Measurements from ENCODE around the gene CSMD2. TPM values are rescaled to one million over a fixed set of nuclear protein-coding genes. Genes with fewer than 3 reads are reported as not detected.

The CSMD2 gene
- polyA plus RNA-seq, 1 of the 3 experiments (the other 2 are of a cell fraction), result not detected

- no peaks in the 10 kb centered on the region for H3K36me3 ChIP-seq (replicated peaks in 1 of 2; ENCODE audit: control insufficient read depth in 1 of 2, insufficient read depth in 2 of 2, low read length in 1 of 2)
- no peak overlapping the region for H3K27ac ChIP-seq (ENCODE audit: low read depth in 2 of 2, low read length in 1 of 2)
- H3F3A ChIP-seq (replicated peaks; ENCODE audit: insufficient read depth), result no peaks in the 10 kb centered on the region
- ChIA-PET POLR2A (no interaction called here), CTCF (interaction anchor here (0.6 kb wide), 1 partner anchor 213 kb away, joined by 3 read pairs; no protein-coding TSS in a partner anchor)
- no peaks in the 10 kb centered on the region for H3K27me3 ChIP-seq (ENCODE audit: insufficient read depth)
- H3K9me2 ChIP-seq, result no peaks in the 10 kb centered on the region
- 73% methylated on average over 3 of the region's 5 CpGs for WGBS (ENCODE audit: low lambda C conversion rate)
- TF ChIP-seq RCOR1 (IDR thresholded peaks at IDR 0.05; ENCODE audit: low read length) (no peak), NFIC (IDR thresholded peaks at IDR 0.05; ENCODE audit: borderline replicate concordance) (no peak), YY1 (IDR thresholded peaks at IDR 0.05; ENCODE audit: low read depth) (no peak), ZBTB33 (IDR thresholded peaks at IDR 0.05; ENCODE audit: borderline replicate concordance, low read depth) (no peak), CHD2 (IDR thresholded peaks at IDR 0.05; ENCODE audit: low read length, partially characterized antibody) (no peak), RAD21 (IDR thresholded peaks at IDR 0.05; ENCODE audit: low read length) (no peak), EP300 (IDR thresholded peaks at IDR 0.05; ENCODE audit: borderline replicate concordance in 1 of 2, low read depth in 1 of 2, low read length in 1 of 2) (no peak), POLR2AphosphoS5 (IDR thresholded peaks at IDR 0.05; ENCODE audit: low read depth, low read length) (no peak), SIN3A (IDR thresholded peaks at IDR 0.05; ENCODE audit: borderline replicate concordance, low read depth, low read length) (no peak), USF2 (IDR thresholded peaks at IDR 0.05; ENCODE audit: borderline replicate concordance, low read depth, low read length) (no peak), TCF12 (IDR thresholded peaks at IDR 0.05) (no peak), NRF1 (IDR thresholded peaks at IDR 0.05; ENCODE audit: low read depth, low read length) (no peak), FOXM1 (IDR thresholded peaks at IDR 0.05; ENCODE audit: low read depth) (no peak), GATA2 (CRISPR knock-in tag; IDR thresholded peaks at IDR 0.05) (no peak), TAF1 (IDR thresholded peaks at IDR 0.05; ENCODE audit: borderline replicate concordance, low read depth, low read length) (no peak)
- no peaks in the 10 kb centered on the region for H4K20me1 ChIP-seq (ENCODE audit: insufficient read depth)
- no peaks in the 10 kb centered on the region for H3K79me2 ChIP-seq (ENCODE audit: insufficient read depth)
- H3K9me3 ChIP-seq, result no peaks in the 10 kb centered on the region
- no peak overlapping the region for H3K9ac ChIP-seq
- no peak for DNase-seq
- H3K4me2 ChIP-seq, result no peak overlapping the region
- peaks cover 0 to 13% of the 10 kb centered on the region in 2 experiments; a peak in 1 of 4 replicates for H3K4me1 ChIP-seq (ENCODE audit: control insufficient read depth in 1 of 2, insufficient read depth in 2 of 2, low read depth in 1 of 2, low read length in 1 of 2)
- no peak overlapping the region for H2AFZ ChIP-seq (ENCODE audit: low read depth)
- no peak overlapping the region for H3K4me3 ChIP-seq (ENCODE audit: low read depth in 2 of 2, low read length in 1 of 2)
Measured at GRCh38 chr1:33970148-33970825, 194.7 kb downstream of the CSMD2 start.
